ENCODE measurements around the gene BAHCC1. TPM values are rescaled to one million over a fixed set of nuclear protein-coding genes. Genes with fewer than 3 reads are reported as not detected.
A peak's percentile ranks its signal among the peaks of the same experiment; 100 is the strongest.

The BAHCC1 gene
- total and polyA plus RNA-seq, 9 of the 15 experiments (the other 6 are each of a cell fraction or from before 2014, with no cell fraction given): 0.14 to 26.9 (median 5.0) TPM

- no peak for TF ChIP-seq HMBOX1 (IDR thresholded peaks at IDR 0.05)
- TF ChIP-seq NRF1 (conservative IDR thresholded peaks at IDR 0.05 in 1 of 2, IDR thresholded peaks at IDR 0.05 in 1 of 2): peak; percentile 82 to 84
- no peak for TF ChIP-seq HNRNPH1 (optimal IDR thresholded peaks at IDR 0.05; ENCODE audit: low read depth, low read length)
- no peak for TF ChIP-seq RBM22 (IDR thresholded peaks at IDR 0.05; ENCODE audit: low read depth, low read length, poor library complexity, severe bottlenecking)
- peak; percentile 27; the same call in 1 of the 2 replicates for TF ChIP-seq ATF7 (IDR thresholded peaks at IDR 0.05)
- TF ChIP-seq ZZZ3 (IDR thresholded peaks at IDR 0.05): no peak
- no peak for TF ChIP-seq ZBTB2 (IDR thresholded peaks at IDR 0.05)
- TF ChIP-seq ZKSCAN8 (CRISPR knock-in tag; IDR thresholded peaks at IDR 0.05): no peak
- TF ChIP-seq NONO (IDR thresholded peaks at IDR 0.05; ENCODE audit: low read depth in 2 of 2, low read length in 1 of 2): no peak
- TF ChIP-seq MIER1 (IDR thresholded peaks at IDR 0.05; ENCODE audit: low read depth): no peak
- TF ChIP-seq ILK (tag; IDR thresholded peaks at IDR 0.05; ENCODE audit: borderline replicate concordance, low read depth): no peak
- TF ChIP-seq AFF4 (CRISPR knock-in tag; IDR thresholded peaks at IDR 0.05): 0 out of 2 replicates have a peak, but pooled peaks have one; percentile 54
- no peak for TF ChIP-seq ZC3H4 (CRISPR knock-in tag; IDR thresholded peaks at IDR 0.05; ENCODE audit: borderline replicate concordance)
- TF ChIP-seq TCF15 (CRISPR knock-in tag; IDR thresholded peaks at IDR 0.05): no peak
- no peak for TF ChIP-seq THRB (CRISPR knock-in tag; conservative IDR thresholded peaks at IDR 0.05)
- TF ChIP-seq ZBED1 (IDR thresholded peaks at IDR 0.05): no peak
- TF ChIP-seq NR2C2 (CRISPR knock-in tag; IDR thresholded peaks at IDR 0.05): no peak
- TF ChIP-seq NR2C2 (tag; IDR thresholded peaks at IDR 0.05): peak; percentile 34; the same call in 1 of the 2 replicates
These were observed 49.0 kb upstream of the BAHCC1 start (continued) for GRCh38 chr17:81346090-81346907.
